CD4-positive, alpha-beta T cell (primary cell): ENCODE results near the gene TMPRSS9. TPM values are rescaled to one million over a fixed set of nuclear protein-coding genes. Genes with fewer than 3 reads are reported as not detected.

Source experiments
- ATAC-seq: fragments of 200-7000 bp; cut with Tn5 transposase; one replicate; pipeline ENCODE4 v1.10.0; 2022; ENCODE audit warnings: mild to moderate bottlenecking; ENCODE audit not compliant: poor library complexity
- CTCF ChIA-PET: fragments of 350-600 bp; sonication (Branson Sonifier 250); formaldehyde crosslinking; loops from one replicate; lab custom pipeline; 2021; ENCODE audit warnings: antibody characterized with exemption, inconsistent platforms; lab: Charles Lee
- POLR2A ChIA-PET: fragments of 350-600 bp; sonication (Branson Sonifier 250); formaldehyde crosslinking; loops from one replicate; lab custom pipeline; 2021; ENCODE audit warnings: antibody characterized with exemption, inconsistent platforms; lab: Charles Lee
- DNase-seq, 14 experiments: peaks; one replicate each; pipeline ENCODE4 v3.0.0-alpha.2; 2013 to 2020; ENCODE audit warnings: mixed read lengths in 2 of 14
- H3K27ac ChIP-seq, 2 donors: one replicate each; pipeline versions ENCODE4 v1.5.1 to v1.7.0; 2013; ENCODE audit warnings: low read length in 2 of 2, low read depth in 1 of 2, mild to moderate bottlenecking in 1 of 2
- H3K27me3 ChIP-seq, 2 experiments: 1 replicate in 1 of 2; 2 replicates in 1 of 2; pipeline versions ENCODE4 v1.6.1 to v1.7.0; 2013; ENCODE audit warnings: low read length in 2 of 2, control low read depth in 1 of 2, mild to moderate bottlenecking in 1 of 2, moderate library complexity in 1 of 2; ENCODE audit not compliant: insufficient read depth in 2 of 2, control insufficient read depth in 1 of 2
- H3K36me3 ChIP-seq: one replicate; pipeline ENCODE4 v1.6.1; 2013; ENCODE audit warnings: low read length, control low read depth; ENCODE audit not compliant: insufficient read depth
- H3K4me1 ChIP-seq: one replicate; pipeline ENCODE4 v1.6.1; 2013; ENCODE audit warnings: low read length, control low read depth; ENCODE audit not compliant: insufficient read depth
- H3K4me3 ChIP-seq: one replicate; pipeline ENCODE4 v1.5.1; 2013; ENCODE audit warnings: mild to moderate bottlenecking, low read length, moderate library complexity
- H3K9me3 ChIP-seq, 2 experiments: 1 replicate in 1 of 2; 2 replicates in 1 of 2; pipeline versions ENCODE4 v1.6.1 to v1.7.0; 2013; ENCODE audit warnings: low read length in 2 of 2, mild to moderate bottlenecking in 2 of 2, control low read depth in 1 of 2, moderate library complexity in 1 of 2; ENCODE audit not compliant: control insufficient read depth in 1 of 2, insufficient read depth in 1 of 2
- H3K27ac Mint-ChIP-seq: one replicate; pipeline ENCODE4 v1.8.0; 2020; ENCODE audit warnings: mixed read lengths
- H3K27me3 Mint-ChIP-seq: one replicate; pipeline ENCODE4 v1.8.0; 2021; ENCODE audit warnings: mixed read lengths
- H3K36me3 Mint-ChIP-seq: one replicate; pipeline ENCODE4 v1.8.0; 2021; ENCODE audit warnings: low read depth, mixed read lengths
- H3K4me1 Mint-ChIP-seq: one replicate; pipeline ENCODE4 v1.8.0; 2021; ENCODE audit warnings: low read depth, mixed read lengths
- H3K4me3 Mint-ChIP-seq: one replicate; pipeline ENCODE4 v1.8.0; 2020; ENCODE audit warnings: mild to moderate bottlenecking, mixed read lengths
- H3K9me3 Mint-ChIP-seq: one replicate; pipeline ENCODE4 v1.8.0; 2020; ENCODE audit warnings: mixed read lengths
- CTCF ChIP-seq: fragments of 200-600 bp; IDR thresholded peaks from one replicate; pipeline ENCODE4 v1.8.0; 2022; ENCODE audit warnings: antibody characterized with exemption, mild to moderate bottlenecking
- intact Hi-C, 2 experiments: fragments of 100-400 bp; cut with DNase I in 1 of 2; cut with micrococcal nuclease in 1 of 2; formaldehyde crosslinking; loops; one replicate each; pipeline versions ENCODE4 v1.15.1 to v1.9.0; 2023 to 2025; cut with DNase I, micrococcal nuclease
- total RNA-seq, 174 experiments: library from RNA in 2 of 174; stranded (reverse) in 2 of 174; gene quantifications; one replicate each; pipeline ENCODE4 v1.2.3 and lab custom pipeline; 2021 to 2026

Gene TMPRSS9
- total RNA-seq, 2 experiments from 2014 or later, result not detected

- POLR2A ChIA-PET, result no interaction called here
- CTCF ChIA-PET, result interaction anchor here (0.6 kb wide), 1 partner anchor 37 kb away, joined by 3 read pairs; no protein-coding TSS in a partner anchor
- Mint-ChIP-seq H3K36me3 (peaks cover 13% of the 10 kb centered on the region), H3K4me1 (no peaks in the 10 kb centered on the region), H3K9me3 (no peaks in the 10 kb centered on the region), H3K27ac (no peak overlapping the region), H3K4me3 (no peak overlapping the region), H3K27me3 (no peaks in the 10 kb centered on the region)
- peak in 1 of 14 experiments; percentile 32 for DNase-seq
- H3K27me3 ChIP-seq, result no peaks in the 10 kb centered on the region
- H3K4me1 ChIP-seq, result no peaks in the 10 kb centered on the region
- intact Hi-C loops, result no loop called here
- no peak for TF ChIP-seq CTCF
- no peak for ATAC-seq
- peaks cover 35% of the 10 kb centered on the region for H3K36me3 ChIP-seq
- no peaks in the 10 kb centered on the region for H3K9me3 ChIP-seq
- H3K4me3 ChIP-seq, result no peak overlapping the region
- H3K27ac ChIP-seq, result no peak overlapping the region
These were observed 74.2 kb downstream of the TMPRSS9 start for GRCh38 chr19:2434267-2434666.

- POLR2A ChIA-PET, result no interaction called here
- no peaks in the 10 kb centered on the region for H3K9me3 ChIP-seq
- Mint-ChIP-seq H3K27me3 (no peaks in the 10 kb centered on the region), H3K36me3 (peaks cover 13% of the 10 kb centered on the region), H3K9me3 (no peaks in the 10 kb centered on the region), H3K4me1 (no peaks in the 10 kb centered on the region), H3K27ac (no peak overlapping the region), H3K4me3 (no peak overlapping the region)
- peak in 1 of 14 experiments; percentile 29 for DNase-seq
- intact Hi-C loops, result no loop called here
- H3K4me3 ChIP-seq, result no peak overlapping the region
- CTCF ChIA-PET, result interaction anchor here (0.6 kb wide), 1 partner anchor 37 kb away, joined by 3 read pairs; no protein-coding TSS in a partner anchor
- TF ChIP-seq CTCF, result no peak
- H3K27me3 ChIP-seq, result no peaks in the 10 kb centered on the region
- no peak overlapping the region for H3K27ac ChIP-seq
- peaks cover 35% of the 10 kb centered on the region for H3K36me3 ChIP-seq
- H3K4me1 ChIP-seq, result no peaks in the 10 kb centered on the region
- no peak for ATAC-seq
These were observed 74.7 kb downstream of the TMPRSS9 start for GRCh38 chr19:2434721-2435265.

GRCh38 chr19:2436384-2436783 is 76.3 kb downstream of the TMPRSS9 start:
- no peak overlapping the region for H3K27ac Mint-ChIP-seq
- POLR2A ChIA-PET, result no interaction called here

More at GRCh38 chr19:2436384-2436783, 76.3 kb downstream of the TMPRSS9 start:
- intact Hi-C loops, result no loop called here
- H3K36me3 ChIP-seq, result peaks cover 29% of the 10 kb centered on the region
- H3K36me3 Mint-ChIP-seq, result peaks cover 13% of the 10 kb centered on the region
- no peak for TF ChIP-seq CTCF
- DNase-seq (peak in 1 of 14 experiments; percentile 16), ATAC-seq (no peak)
- CTCF ChIA-PET, result no interaction called here
- H3K4me3 ChIP-seq, result no peak overlapping the region
- H3K9me3 ChIP-seq, result no peaks in the 10 kb centered on the region
- H3K4me1 ChIP-seq, result no peaks in the 10 kb centered on the region
- no peak overlapping the region for H3K27ac ChIP-seq
- no peaks in the 10 kb centered on the region for H3K27me3 ChIP-seq
- no peaks in the 10 kb centered on the region for H3K4me1 Mint-ChIP-seq
- no peaks in the 10 kb centered on the region for H3K27me3 Mint-ChIP-seq
- H3K4me3 Mint-ChIP-seq, result no peak overlapping the region
- H3K9me3 Mint-ChIP-seq, result no peaks in the 10 kb centered on the region
